Stimulated activated naive B cell treated with anti-CD40 and anti-IgM and Interleukin-4, amounts not matched to agents 10 μg/mL and 1 μg/mL and 100 μg/mL, for 72 hours (primary cell): ENCODE results near the gene TTYH3.

Source experiments
- ATAC-seq, 2 donors: fragments of 150-1000 bp; cut with Tn5 transposase; replicated peaks; 2 replicates each; pipeline ENCODE4 v1.10.0; 2021; ENCODE audit warnings: moderate library complexity in 1 of 2
- DNase-seq: peaks from one replicate; pipeline ENCODE4 v3.0.0; 2021
- H3K27ac Mint-ChIP-seq: one replicate; pipeline ENCODE4 v1.8.0; 2022; ENCODE audit warnings: mild to moderate bottlenecking, mixed read lengths
- H3K27me3 Mint-ChIP-seq, 2 donors: one replicate each; pipeline ENCODE4 v1.8.0; 2022; ENCODE audit warnings: mixed read lengths in 2 of 2
- H3K36me3 Mint-ChIP-seq, 2 donors: one replicate each; pipeline ENCODE4 v1.8.0; 2022; ENCODE audit warnings: mixed read lengths in 2 of 2, mild to moderate bottlenecking in 1 of 2
- H3K4me1 Mint-ChIP-seq, 2 donors: one replicate each; pipeline ENCODE4 v1.8.0; 2022; ENCODE audit warnings: mixed read lengths in 2 of 2, mild to moderate bottlenecking in 1 of 2
- H3K4me3 Mint-ChIP-seq, 2 donors: one replicate each; pipeline ENCODE4 v1.8.0; 2022; ENCODE audit warnings: mild to moderate bottlenecking in 2 of 2, mixed read lengths in 2 of 2, moderate library complexity in 1 of 2
- H3K9me3 Mint-ChIP-seq, 2 donors: one replicate each; pipeline ENCODE4 v1.8.0; 2022; ENCODE audit warnings: mixed read lengths in 2 of 2, mild to moderate bottlenecking in 1 of 2

Gene TTYH3

DNA sequence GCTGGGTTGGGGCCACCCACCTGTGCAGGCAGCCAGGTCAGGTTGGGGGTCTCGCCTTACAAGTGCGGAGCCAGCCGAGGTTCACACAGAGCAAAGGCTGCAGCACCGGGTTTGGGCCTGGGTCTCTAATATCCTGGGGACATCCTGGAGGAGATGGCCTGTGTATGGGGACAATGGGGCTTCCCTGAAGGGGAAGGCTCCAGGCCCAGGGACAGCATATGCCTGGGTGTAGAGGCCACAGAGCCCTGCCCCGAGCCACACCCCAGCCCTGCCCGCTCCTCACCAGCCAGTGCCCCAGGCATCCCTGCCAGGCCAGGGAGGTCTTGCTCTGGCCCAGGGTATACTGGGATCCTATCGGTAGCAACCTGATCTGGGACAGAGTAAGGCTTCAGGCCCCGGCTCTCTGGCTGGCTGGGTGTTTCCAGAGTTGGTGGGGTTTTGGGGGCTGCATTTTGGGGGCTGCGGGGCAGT is 9.1 kb downstream of the TTYH3 start:
- no peak for DNase-seq
- ATAC-seq: peak; percentile 12 to 14
- H3K27ac Mint-ChIP-seq: peak overlapping the region; percentile 98
- H3K9me3 Mint-ChIP-seq: no peaks in the 10 kb centered on the region
- peaks cover 13 to 32% of the 10 kb centered on the region in 2 donors for H3K36me3 Mint-ChIP-seq
- H3K4me3 Mint-ChIP-seq: peak overlapping the region; percentile 74 to 80
- H3K27me3 Mint-ChIP-seq: no peaks in the 10 kb centered on the region
- peaks cover 59 to 88% of the 10 kb centered on the region in 2 donors for H3K4me1 Mint-ChIP-seq

DNA sequence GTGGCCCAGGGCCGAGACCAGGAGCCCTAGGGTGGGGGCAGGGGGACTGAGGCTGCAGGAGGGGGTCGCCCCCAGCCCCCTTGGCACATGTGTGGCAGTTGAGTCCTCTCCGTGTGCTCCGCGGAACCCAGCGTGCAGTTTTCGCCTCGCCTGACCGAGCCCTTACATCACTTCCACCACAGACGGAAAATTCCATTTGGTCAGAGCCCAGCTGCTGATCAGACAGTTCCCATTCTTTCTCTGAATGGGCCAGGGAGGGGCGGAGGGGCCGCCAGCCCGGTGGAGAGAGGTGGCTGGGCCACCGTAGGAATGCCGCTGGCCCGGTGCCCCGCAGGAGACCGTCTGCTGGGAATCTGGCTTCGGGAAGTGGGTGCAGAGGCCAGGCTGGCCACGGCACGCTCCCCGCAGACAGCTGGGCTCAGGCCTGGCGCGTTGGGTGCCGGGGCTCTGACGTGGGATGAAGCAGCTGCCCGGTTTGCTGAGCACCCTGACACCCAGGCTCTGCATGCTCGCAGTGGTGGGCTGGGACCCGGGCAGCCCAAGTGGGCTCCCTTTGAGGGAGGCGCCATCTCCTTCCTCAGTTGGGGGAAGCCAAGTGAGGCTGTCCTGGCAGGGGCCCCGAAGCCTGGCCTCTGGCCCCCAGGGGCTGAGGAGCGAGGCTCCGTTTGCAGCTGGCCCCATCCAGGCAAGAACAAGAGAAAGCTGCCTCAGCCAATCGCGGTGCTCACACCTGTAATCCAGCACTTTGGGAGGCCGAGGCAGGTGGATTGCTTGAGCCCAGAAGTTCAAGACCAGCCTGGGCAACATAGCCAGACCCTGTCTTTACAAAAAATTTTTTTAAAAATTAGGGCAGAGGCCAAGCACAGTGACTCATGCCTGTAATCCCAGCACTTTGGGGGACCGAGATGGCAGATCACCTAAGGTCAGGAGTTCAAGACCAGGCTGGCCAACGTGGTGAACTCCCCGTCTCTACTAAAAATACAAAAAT is 9.9 kb downstream of the TTYH3 start:
- H3K27ac Mint-ChIP-seq: peak overlapping the region; percentile 98
- no peaks in the 10 kb centered on the region for H3K9me3 Mint-ChIP-seq
- peaks cover 53 to 80% of the 10 kb centered on the region in 2 donors for H3K4me1 Mint-ChIP-seq
- no peaks in the 10 kb centered on the region for H3K27me3 Mint-ChIP-seq
- DNase-seq (peak; percentile 78), ATAC-seq (peak; percentile 78 to 79)
- H3K36me3 Mint-ChIP-seq: peaks cover 13 to 29% of the 10 kb centered on the region in 2 donors
- peak overlapping the region; percentile 74 to 80 for H3K4me3 Mint-ChIP-seq

DNA sequence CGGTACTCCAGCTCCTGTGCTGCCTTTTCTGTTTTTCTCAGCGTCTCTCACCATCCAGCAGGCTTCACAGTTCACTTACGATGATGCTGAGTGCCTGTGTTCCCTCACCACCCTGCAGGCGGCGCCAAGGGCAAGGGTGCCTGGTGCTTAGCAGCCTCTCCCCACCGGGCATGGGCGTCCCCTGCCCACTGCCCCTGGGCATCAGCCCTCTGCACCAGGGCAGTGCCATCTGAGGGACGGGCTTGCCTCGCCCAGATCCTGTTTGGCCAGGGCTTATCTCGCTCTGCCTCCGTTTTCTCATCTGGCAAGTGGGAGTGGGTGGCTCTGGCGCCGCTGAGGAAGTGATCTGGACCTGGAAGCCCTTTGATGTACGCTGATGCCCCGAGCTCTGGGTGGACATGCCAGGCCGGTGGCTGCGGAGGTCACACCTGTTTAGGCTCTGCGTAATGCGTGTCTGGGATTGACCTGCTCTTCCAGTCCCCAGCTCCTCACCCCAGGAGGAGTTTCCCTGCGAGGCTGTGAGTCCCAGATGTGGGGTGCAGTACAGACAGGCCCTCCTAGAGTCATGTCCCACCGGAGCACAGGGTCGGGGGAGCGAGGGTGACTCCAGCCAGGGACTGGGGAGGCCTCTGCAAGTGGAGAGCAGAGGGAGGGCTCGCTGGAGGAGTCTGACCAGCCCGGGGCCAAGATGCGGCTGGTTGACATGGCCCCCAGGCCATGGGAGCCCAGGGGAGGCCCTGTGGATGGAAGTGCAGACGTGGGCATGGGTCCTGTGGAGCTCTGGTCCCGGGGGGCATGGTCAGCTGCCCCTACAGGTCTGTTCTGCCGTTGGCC is 11.8 kb downstream of the TTYH3 start:
- DNase-seq: no peak
- Mint-ChIP-seq H3K4me3 (peak overlapping the region in 1 of 2 donors; percentile 49), H3K27me3 (no peaks in the 10 kb centered on the region), H3K4me1 (peaks cover 44 to 61% of the 10 kb centered on the region in 2 donors), H3K36me3 (peaks cover 18 to 29% of the 10 kb centered on the region in 2 donors), H3K9me3 (no peaks in the 10 kb centered on the region), H3K27ac (peak overlapping the region; percentile 85)
- ATAC-seq: no peak

DNA sequence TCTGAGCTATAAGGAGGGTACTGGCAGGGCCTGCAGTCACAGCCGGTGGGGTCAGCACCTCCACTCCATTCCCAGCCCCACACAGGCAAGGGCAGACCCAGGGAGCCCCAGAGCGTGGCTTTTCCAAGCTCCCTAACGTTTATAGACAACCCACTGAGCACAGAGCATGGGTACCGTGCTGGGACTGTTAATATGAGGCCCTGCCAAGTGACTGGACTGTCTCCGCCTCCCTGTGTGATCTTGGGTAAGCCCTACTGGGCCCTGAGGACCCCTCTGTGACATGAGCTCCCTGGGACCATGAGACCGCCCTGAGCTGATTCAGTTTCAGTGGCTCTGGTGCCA is 12.4 kb downstream of the TTYH3 start:
- Mint-ChIP-seq H3K36me3 (peaks cover 22 to 33% of the 10 kb centered on the region in 2 donors), H3K9me3 (no peaks in the 10 kb centered on the region), H3K4me3 (peak overlapping the region; percentile 49 to 70), H3K27ac (peak overlapping the region; percentile 63), H3K4me1 (peaks cover 43 to 56% of the 10 kb centered on the region in 2 donors), H3K27me3 (no peaks in the 10 kb centered on the region)
- ATAC-seq (no peak), DNase-seq (no peak)

DNA sequence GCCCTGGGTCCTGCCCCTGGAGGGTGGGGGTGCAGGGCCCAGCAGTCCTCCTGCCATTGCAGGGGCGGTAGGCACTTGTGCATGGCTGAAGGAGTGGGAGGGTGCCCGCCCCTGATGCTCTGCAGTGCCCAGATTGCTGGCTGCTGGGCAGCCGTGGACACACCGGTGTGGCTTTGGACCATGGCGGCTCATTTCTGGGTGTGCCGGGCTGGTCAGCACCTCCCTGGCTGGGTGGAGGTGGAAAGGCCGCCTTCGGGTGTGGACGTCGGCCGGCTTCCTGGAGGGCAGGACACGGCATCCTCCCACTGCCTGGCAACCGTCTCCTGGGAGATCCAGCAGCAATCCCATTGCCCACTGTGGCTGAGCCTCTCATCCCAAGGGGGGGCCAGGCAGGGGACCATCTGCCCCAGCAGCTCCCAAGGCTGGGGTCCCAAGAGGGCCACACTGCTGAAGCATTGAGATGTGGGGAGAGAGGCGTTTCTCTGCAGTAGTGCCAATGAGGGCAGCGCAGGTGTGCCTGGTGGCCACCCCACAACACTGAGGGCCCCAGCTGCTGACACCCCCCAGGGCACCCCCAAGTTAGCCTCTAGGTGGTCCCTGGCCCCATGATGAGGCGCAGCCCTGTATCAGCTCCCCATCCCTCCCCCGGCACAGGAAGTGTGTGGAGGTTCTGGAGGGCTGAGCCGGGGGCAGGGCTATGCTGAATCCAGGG is 12.9 kb downstream of the TTYH3 start:
- Mint-ChIP-seq H3K27ac (peak overlapping the region; percentile 96), H3K4me3 (peak overlapping the region; percentile 74 to 86), H3K9me3 (no peaks in the 10 kb centered on the region), H3K4me1 (peaks cover 41 to 50% of the 10 kb centered on the region in 2 donors), H3K27me3 (no peaks in the 10 kb centered on the region), H3K36me3 (peaks cover 22 to 30% of the 10 kb centered on the region in 2 donors)
- ATAC-seq: peak; percentile 28 to 38
- DNase-seq: no peak

DNA sequence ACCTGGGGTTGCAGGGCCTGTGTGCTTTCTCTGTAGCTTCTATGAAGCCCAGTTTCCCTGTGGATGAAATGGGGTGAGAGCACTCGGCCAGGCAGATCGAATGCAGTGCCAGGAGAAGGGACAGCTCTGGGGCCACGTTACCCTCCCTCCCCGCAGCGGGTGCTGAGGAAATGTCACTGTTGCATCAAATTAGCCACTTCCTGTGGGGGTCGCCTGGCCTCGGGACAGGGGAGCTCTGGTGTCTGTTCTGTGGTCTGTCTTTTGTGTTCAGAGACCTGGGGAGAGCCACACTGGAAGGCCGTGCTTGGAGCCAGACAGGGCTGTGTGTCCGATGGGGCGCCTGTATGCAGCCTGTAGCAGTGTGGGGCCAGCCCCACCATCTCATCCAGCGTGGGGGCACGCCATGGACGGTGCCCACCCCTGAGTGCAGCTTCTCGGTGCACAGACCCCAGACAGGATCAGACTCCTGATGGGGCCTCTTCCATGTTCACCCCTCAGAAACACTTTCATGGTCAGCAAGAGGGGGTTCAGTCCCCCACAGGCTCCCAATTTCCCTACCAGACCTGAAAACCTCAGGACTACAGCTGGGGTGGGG is 13.6 kb downstream of the TTYH3 start:
- peaks cover 24 to 27% of the 10 kb centered on the region in 2 donors for H3K36me3 Mint-ChIP-seq
- H3K4me1 Mint-ChIP-seq: peaks cover 35 to 50% of the 10 kb centered on the region in 2 donors
- H3K9me3 Mint-ChIP-seq: no peaks in the 10 kb centered on the region
- no peaks in the 10 kb centered on the region for H3K27me3 Mint-ChIP-seq
- peak overlapping the region; percentile 77 for H3K27ac Mint-ChIP-seq
- peak; percentile 26 to 47 for ATAC-seq
- peak overlapping the region; percentile 74 to 86 for H3K4me3 Mint-ChIP-seq
- peak; percentile 32 for DNase-seq

DNA sequence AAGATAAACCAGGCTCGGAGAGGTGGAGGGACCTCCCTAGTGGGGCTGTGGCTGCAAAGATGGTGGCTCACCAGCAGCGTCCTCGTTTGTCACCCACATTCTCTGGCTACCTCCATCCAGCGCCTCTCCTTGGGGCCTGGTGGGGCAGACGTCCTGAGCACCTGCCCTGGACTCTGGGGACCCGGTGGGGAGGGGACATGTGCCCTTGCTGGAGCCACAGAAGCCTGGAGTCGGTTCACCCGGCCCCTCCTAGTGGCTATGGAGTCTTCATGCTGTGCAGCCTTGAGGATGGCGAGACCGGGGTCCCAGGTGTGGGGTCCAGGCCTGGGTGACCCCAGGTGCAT is 14.5 kb downstream of the TTYH3 start:
- Mint-ChIP-seq H3K4me3 (no peak overlapping the region), H3K27me3 (no peaks in the 10 kb centered on the region), H3K27ac (no peak overlapping the region), H3K36me3 (peaks cover 29 to 33% of the 10 kb centered on the region in 2 donors), H3K4me1 (peaks cover 29 to 48% of the 10 kb centered on the region in 2 donors), H3K9me3 (no peaks in the 10 kb centered on the region)
- ATAC-seq (no peak), DNase-seq (no peak)

DNA sequence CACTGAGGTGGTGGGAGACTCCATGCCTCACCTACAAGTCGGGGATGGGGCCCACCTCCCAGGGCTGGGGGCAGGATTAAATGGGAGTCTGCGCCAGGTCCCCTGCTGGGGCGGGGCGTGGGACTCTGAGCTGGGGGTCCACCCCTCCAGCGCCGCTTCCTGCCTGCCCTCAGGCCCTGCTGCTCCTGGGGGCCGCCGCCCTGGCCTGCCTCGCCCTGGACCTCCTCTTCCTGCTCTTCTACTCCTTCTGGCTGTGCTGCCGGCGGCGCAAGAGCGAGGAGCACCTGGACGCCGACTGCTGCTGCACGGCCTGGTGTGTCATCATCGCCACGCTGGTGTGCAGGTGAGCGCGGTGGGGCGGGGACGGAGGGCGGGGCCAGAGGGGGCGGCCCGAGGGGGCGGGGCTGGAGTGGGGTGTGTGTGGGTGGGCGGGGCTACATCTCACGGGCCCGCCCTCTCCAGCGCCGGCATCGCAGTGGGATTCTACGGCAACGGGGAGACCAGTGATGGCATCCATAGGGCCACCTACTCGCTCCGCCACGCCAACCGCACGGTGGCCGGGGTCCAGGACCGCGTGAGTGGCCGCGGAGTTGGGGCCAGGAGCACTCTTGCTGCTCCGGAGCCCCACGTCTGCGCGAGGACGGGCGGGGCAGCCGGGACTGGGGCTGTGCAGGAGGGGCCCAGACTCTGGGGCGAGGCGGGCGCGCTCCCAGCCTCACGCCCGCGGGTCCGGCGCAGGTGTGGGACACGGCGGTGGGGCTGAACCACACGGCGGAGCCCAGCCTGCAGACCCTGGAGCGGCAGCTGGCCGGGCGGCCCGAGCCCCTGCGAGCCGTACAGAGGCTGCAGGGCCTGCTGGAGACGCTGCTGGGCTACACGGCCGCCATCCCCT is 15.1 kb downstream of the TTYH3 start:
- H3K36me3 Mint-ChIP-seq: peaks cover 28 to 34% of the 10 kb centered on the region in 2 donors
- H3K27ac Mint-ChIP-seq: no peak overlapping the region
- DNase-seq (no peak), ATAC-seq (no peak)
- H3K4me3 Mint-ChIP-seq: no peak overlapping the region
- H3K9me3 Mint-ChIP-seq: no peaks in the 10 kb centered on the region
- peaks cover 24 to 42% of the 10 kb centered on the region in 2 donors for H3K4me1 Mint-ChIP-seq
- no peaks in the 10 kb centered on the region for H3K27me3 Mint-ChIP-seq

DNA sequence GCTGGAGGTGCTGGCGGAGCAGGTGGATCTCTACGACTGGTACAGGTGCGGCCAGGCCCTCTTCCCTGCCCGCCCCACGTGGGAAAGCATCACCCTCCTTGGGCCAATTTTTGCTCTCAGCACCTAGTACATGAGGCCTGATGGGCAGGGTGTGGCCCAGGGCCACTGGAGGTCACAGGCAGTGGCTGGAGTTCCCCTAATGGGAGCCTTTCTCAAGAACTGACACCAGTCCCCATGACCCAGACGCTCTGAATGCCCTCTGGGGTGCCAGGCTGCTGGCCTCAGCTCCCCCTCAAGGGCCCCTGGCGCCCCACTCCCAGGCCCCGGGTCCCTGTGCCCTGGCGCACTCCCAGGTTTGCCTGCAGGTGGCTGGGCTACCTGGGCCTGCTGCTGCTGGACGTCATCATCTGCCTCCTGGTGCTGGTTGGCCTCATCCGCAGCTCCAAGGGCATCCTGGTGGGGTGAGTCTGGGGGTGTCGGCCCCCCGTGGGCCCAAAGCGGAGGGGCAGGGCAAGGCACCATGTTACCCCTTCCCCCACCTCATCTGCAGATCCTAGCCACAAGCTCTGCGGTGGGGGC is 15.9 kb downstream of the TTYH3 start:
- Mint-ChIP-seq H3K27me3 (no peaks in the 10 kb centered on the region), H3K9me3 (no peaks in the 10 kb centered on the region), H3K4me1 (peaks cover 24 to 42% of the 10 kb centered on the region in 2 donors), H3K36me3 (peaks cover 33 to 41% of the 10 kb centered on the region in 2 donors), H3K27ac (no peak overlapping the region), H3K4me3 (no peak overlapping the region)
- ATAC-seq (no peak), DNase-seq (no peak)

DNA sequence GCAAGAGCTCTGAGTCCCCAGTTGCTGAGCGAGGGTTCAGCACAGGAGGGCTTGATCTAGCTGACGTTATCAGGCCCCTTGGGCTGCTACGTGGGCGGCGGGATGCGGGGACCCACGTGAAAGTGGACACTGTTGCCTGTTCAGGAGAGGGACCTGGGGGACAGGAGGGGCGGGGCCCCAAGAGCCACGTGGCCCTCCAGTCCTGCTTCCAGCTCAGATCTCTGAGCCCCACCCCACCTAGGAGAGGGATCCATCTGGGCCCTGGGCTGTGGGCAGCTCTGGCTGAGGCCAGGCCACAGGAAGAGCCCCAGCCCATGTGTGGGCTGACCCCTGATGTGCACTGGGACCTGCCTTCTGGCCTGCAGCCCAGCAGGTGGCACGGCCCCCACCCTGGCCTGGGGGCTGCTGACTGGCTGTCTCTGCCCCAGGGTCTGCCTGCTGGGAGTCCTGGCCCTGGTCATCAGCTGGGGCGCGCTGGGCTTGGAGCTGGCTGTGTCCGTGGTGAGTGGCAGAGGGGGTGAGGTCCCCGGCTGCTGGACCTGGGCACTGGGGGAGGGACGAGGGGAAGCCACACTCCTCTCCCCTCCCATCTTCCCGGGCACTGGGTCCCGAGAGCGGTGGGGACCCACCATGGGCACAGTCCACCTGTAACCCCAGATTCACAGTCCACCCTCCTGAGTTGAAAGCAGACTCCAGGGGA is 17.5 kb downstream of the TTYH3 start:
- ATAC-seq (no peak), DNase-seq (no peak)
- Mint-ChIP-seq H3K4me3 (no peak overlapping the region), H3K27ac (no peak overlapping the region), H3K9me3 (no peaks in the 10 kb centered on the region), H3K4me1 (peaks cover 13 to 30% of the 10 kb centered on the region in 2 donors), H3K36me3 (peaks cover 29 to 42% of the 10 kb centered on the region in 2 donors), H3K27me3 (no peaks in the 10 kb centered on the region)

DNA sequence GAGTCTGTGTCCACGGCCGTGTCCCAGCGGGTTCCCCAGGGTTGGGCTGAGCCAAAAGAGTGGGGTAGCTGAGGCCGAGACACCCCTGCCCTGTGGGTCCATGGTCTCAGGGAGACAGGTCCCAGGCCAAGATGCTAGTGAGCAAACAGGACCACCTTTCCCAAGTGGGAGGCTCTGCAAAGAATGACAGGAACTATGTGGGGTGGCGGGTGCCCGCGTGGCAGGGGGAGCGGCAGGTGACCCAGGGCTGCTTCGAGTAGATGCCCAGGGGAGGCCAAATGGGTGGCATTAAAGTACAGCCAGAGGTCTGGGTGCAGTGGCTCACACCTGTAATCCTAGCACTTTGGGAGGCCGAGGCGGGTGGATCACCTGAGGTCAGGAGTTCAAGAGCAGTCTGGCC is 18.2 kb downstream of the TTYH3 start:
- no peak overlapping the region for H3K4me3 Mint-ChIP-seq
- peaks cover 10 to 23% of the 10 kb centered on the region in 2 donors for H3K4me1 Mint-ChIP-seq
- no peaks in the 10 kb centered on the region for H3K27me3 Mint-ChIP-seq
- no peaks in the 10 kb centered on the region for H3K9me3 Mint-ChIP-seq
- peaks cover 29 to 43% of the 10 kb centered on the region in 2 donors for H3K36me3 Mint-ChIP-seq
- no peak for DNase-seq
- ATAC-seq: no peak
- H3K27ac Mint-ChIP-seq: no peak overlapping the region

DNA sequence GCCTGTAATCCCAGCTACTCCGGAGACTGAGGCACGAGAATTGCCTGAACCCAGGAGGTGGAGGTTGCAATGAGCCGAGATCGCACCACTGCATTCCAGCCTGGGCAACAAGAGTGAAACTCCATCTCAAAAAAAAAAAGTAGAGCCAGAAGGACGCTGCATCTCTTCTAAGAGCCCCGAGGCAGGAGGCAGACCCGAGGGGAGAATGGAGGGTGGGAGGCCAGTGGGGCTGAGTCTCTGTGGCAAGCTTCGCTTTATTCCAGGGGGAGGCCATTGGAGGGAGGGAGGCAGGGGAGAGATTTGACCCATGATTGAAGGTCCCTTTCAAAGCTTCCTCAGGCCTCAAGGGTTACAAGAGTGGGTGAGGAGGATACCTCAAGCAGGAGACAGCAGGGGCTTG is 18.7 kb downstream of the TTYH3 start:
- H3K4me1 Mint-ChIP-seq: peaks cover 5 to 18% of the 10 kb centered on the region in 2 donors

More for the DNA sequence above, 18.7 kb downstream of the TTYH3 start:
- H3K27me3 Mint-ChIP-seq: no peaks in the 10 kb centered on the region
- H3K27ac Mint-ChIP-seq: peak overlapping the region; percentile 3
- DNase-seq: no peak
- no peaks in the 10 kb centered on the region for H3K9me3 Mint-ChIP-seq
- peaks cover 29 to 42% of the 10 kb centered on the region in 2 donors for H3K36me3 Mint-ChIP-seq
- no peak for ATAC-seq
- H3K4me3 Mint-ChIP-seq: no peak overlapping the region
